Measurements from ENCODE around the gene LAMC2.

LAMC2 gene

DNA sequence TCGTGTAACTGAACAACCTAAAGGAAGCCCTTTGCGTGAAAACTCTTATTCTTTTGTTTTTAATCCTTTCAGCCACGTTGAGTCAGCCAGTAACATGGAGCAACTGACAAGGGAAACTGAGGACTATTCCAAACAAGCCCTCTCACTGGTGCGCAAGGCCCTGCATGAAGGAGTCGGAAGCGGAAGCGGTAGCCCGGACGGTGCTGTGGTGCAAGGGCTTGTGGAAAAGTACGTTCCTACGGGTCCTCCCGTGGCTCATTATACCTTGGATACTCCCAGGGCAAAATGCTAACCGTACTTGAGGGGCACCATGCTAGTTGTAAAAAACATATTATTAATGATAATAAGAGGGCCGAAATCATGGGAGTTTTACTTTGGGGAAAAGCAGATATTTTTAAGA, 49.4 kb downstream of the LAMC2 start:
- H3K27me3 ChIP-seq (ENCODE audit: insufficient read depth, low read length, poor library complexity) = peaks cover 4% of the 10 kb centered on the region
- no peak for TF ChIP-seq EZH2 (IDR thresholded peaks at IDR 0.05; ENCODE audit: borderline replicate concordance, low read depth, low read length, severe bottlenecking)
- TF ChIP-seq, protein P1, sequence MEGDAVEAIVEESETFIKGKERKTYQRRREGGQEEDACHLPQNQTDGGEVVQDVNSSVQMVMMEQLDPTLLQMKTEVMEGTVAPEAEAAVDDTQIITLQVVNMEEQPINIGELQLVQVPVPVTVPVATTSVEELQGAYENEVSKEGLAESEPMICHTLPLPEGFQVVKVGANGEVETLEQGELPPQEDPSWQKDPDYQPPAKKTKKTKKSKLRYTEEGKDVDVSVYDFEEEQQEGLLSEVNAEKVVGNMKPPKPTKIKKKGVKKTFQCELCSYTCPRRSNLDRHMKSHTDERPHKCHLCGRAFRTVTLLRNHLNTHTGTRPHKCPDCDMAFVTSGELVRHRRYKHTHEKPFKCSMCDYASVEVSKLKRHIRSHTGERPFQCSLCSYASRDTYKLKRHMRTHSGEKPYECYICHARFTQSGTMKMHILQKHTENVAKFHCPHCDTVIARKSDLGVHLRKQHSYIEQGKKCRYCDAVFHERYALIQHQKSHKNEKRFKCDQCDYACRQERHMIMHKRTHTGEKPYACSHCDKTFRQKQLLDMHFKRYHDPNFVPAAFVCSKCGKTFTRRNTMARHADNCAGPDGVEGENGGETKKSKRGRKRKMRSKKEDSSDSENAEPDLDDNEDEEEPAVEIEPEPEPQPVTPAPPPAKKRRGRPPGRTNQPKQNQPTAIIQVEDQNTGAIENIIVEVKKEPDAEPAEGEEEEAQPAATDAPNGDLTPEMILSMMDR (IDR thresholded peaks at IDR 0.05; ENCODE audit: borderline replicate concordance, extremely low read depth, low read length, poor library complexity, severe bottlenecking) = no peak
- H3K36me3 ChIP-seq (ENCODE audit: insufficient read depth, low read length) = no peaks in the 10 kb centered on the region
- H4K20me1 ChIP-seq (ENCODE audit: insufficient read depth, low read length) = no peaks in the 10 kb centered on the region
- no peak overlapping the region for H2AFZ ChIP-seq (ENCODE audit: low read depth, low read length)
- H3K4me1 ChIP-seq (ENCODE audit: insufficient read depth, low read length) = no peaks in the 10 kb centered on the region
- DNase-seq = no peak
- no peak overlapping the region for H3K27ac ChIP-seq (ENCODE audit: low read length)
- H3K4me3 ChIP-seq (ENCODE audit: low read depth in 1 of 2, low read length in 2 of 2) = no peak overlapping the region
- H3K9me3 ChIP-seq (ENCODE audit: insufficient read depth, low read length, severe bottlenecking) = no peaks in the 10 kb centered on the region
- H3K9ac ChIP-seq (ENCODE audit: low read depth, low read length) = no peak overlapping the region
- ATAC-seq (ENCODE audit: insufficient read depth, low read depth) = no peak
- no peak overlapping the region for H3K4me2 ChIP-seq (ENCODE audit: insufficient read depth, low read length)
- H3K79me2 ChIP-seq (ENCODE audit: insufficient read depth, low read length) = no peaks in the 10 kb centered on the region

DNA sequence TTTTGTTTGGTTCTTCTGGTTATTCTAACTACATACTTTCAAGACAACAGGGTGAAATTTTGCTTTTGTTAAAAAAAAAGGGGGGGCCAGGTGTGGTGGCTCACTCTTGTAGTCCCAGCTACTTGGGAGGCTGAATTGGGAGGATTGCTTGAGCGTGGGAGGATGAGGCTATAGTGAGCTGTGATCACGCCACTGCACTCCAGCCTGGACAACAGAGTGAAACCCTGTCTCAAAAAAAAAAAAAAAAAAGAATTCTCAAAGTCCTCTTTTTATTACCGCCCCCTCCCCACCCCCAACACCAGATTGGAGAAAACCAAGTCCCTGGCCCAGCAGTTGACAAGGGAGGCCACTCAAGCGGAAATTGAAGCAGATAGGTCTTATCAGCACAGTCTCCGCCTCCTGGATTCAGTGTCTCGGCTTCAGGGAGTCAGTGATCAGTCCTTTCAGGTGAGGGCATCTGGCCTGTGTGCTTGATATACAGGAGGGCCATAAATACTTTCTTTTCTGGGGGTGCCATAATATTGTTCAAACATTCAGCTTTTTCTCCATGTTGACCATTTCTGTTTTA, 50.2 kb downstream of the LAMC2 start:
- no peaks in the 10 kb centered on the region for H3K4me1 ChIP-seq (ENCODE audit: insufficient read depth, low read length)
- H3K27ac ChIP-seq (ENCODE audit: low read length) = no peak overlapping the region
- no peak overlapping the region for H3K4me3 ChIP-seq (ENCODE audit: low read depth in 1 of 2, low read length in 2 of 2)
- no peaks in the 10 kb centered on the region for H3K36me3 ChIP-seq (ENCODE audit: insufficient read depth, low read length)
- no peaks in the 10 kb centered on the region for H4K20me1 ChIP-seq (ENCODE audit: insufficient read depth, low read length)
- no peak for ATAC-seq (ENCODE audit: insufficient read depth, low read depth)
- no peak overlapping the region for H3K4me2 ChIP-seq (ENCODE audit: insufficient read depth, low read length)
- TF ChIP-seq, protein P1 (IDR thresholded peaks at IDR 0.05; ENCODE audit: borderline replicate concordance, extremely low read depth, low read length, poor library complexity, severe bottlenecking) = no peak
- no peak for TF ChIP-seq EZH2 (IDR thresholded peaks at IDR 0.05; ENCODE audit: borderline replicate concordance, low read depth, low read length, severe bottlenecking)
- no peak overlapping the region for H2AFZ ChIP-seq (ENCODE audit: low read depth, low read length)
- H3K79me2 ChIP-seq (ENCODE audit: insufficient read depth, low read length) = no peaks in the 10 kb centered on the region
- H3K9me3 ChIP-seq (ENCODE audit: insufficient read depth, low read length, severe bottlenecking) = no peaks in the 10 kb centered on the region
- H3K9ac ChIP-seq (ENCODE audit: low read depth, low read length) = no peak overlapping the region
- DNase-seq = no peak
- peaks cover 4% of the 10 kb centered on the region for H3K27me3 ChIP-seq (ENCODE audit: insufficient read depth, low read length, poor library complexity)

DNA sequence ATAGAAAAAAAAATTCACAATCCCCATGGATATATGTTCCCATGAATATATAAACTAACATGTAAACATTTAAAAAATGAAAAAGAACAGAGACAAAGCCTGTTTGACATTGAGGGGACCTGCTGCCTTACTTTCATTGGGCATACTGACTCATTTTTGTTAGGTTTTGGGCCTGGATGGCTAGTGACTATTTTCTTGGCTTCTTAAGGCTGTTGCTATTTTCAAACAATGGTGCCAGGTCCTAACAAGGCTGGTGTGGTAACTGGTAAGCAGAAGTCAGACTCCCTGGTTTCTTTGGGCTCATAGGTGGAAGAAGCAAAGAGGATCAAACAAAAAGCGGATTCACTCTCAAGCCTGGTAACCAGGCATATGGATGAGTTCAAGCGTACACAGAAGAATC, 51.0 kb downstream of the LAMC2 start:
- Histone ChIP-seq H3K27ac (ENCODE audit: low read length) (no peak overlapping the region), H3K79me2 (ENCODE audit: insufficient read depth, low read length) (no peaks in the 10 kb centered on the region), H3K9me3 (ENCODE audit: insufficient read depth, low read length, severe bottlenecking) (no peaks in the 10 kb centered on the region), H3K4me2 (ENCODE audit: insufficient read depth, low read length) (no peak overlapping the region), H3K4me1 (ENCODE audit: insufficient read depth, low read length) (no peaks in the 10 kb centered on the region), H3K27me3 (ENCODE audit: insufficient read depth, low read length, poor library complexity) (peaks cover 4% of the 10 kb centered on the region), H4K20me1 (ENCODE audit: insufficient read depth, low read length) (no peaks in the 10 kb centered on the region), H3K36me3 (ENCODE audit: insufficient read depth, low read length) (no peaks in the 10 kb centered on the region), H3K9ac (ENCODE audit: low read depth, low read length) (no peak overlapping the region), H2AFZ (ENCODE audit: low read depth, low read length) (no peak overlapping the region), H3K4me3 (ENCODE audit: low read depth in 1 of 2, low read length in 2 of 2) (no peak overlapping the region)
- TF ChIP-seq, protein P1 (IDR thresholded peaks at IDR 0.05; ENCODE audit: borderline replicate concordance, extremely low read depth, low read length, poor library complexity, severe bottlenecking) = no peak
- no peak for TF ChIP-seq EZH2 (IDR thresholded peaks at IDR 0.05; ENCODE audit: borderline replicate concordance, low read depth, low read length, severe bottlenecking)
- DNase-seq = no peak
- no peak for ATAC-seq (ENCODE audit: insufficient read depth, low read depth)

DNA sequence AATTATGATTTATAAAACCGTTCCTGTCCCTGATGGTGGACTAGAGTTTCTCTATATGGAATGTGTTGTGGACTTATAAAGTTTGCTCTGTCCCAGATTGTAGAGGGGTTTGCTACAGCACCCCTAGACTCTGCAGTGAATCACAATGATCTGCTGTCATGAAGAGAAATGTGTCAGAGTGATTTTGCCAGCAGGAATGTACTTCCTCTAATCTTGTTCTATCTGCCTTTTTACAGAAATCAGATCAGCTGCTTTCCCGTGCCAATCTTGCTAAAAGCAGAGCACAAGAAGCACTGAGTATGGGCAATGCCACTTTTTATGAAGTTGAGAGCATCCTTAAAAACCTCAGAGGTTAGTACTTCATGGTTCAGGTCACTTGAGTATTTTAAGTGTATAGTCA, 52.0 kb downstream of the LAMC2 start:
- no peaks in the 10 kb centered on the region for H4K20me1 ChIP-seq (ENCODE audit: insufficient read depth, low read length)
- no peak overlapping the region for H3K27ac ChIP-seq (ENCODE audit: low read length)
- no peak overlapping the region for H3K9ac ChIP-seq (ENCODE audit: low read depth, low read length)
- no peaks in the 10 kb centered on the region for H3K36me3 ChIP-seq (ENCODE audit: insufficient read depth, low read length)
- no peak overlapping the region for H2AFZ ChIP-seq (ENCODE audit: low read depth, low read length)
- DNase-seq = no peak
- H3K4me2 ChIP-seq (ENCODE audit: insufficient read depth, low read length) = no peak overlapping the region
- no peak overlapping the region for H3K4me3 ChIP-seq (ENCODE audit: low read depth in 1 of 2, low read length in 2 of 2)
- no peaks in the 10 kb centered on the region for H3K27me3 ChIP-seq (ENCODE audit: insufficient read depth, low read length, poor library complexity)
- no peaks in the 10 kb centered on the region for H3K79me2 ChIP-seq (ENCODE audit: insufficient read depth, low read length)
- no peak for ATAC-seq (ENCODE audit: insufficient read depth, low read depth)
- no peak for TF ChIP-seq EZH2 (IDR thresholded peaks at IDR 0.05; ENCODE audit: borderline replicate concordance, low read depth, low read length, severe bottlenecking)
- TF ChIP-seq, protein P1 (IDR thresholded peaks at IDR 0.05; ENCODE audit: borderline replicate concordance, extremely low read depth, low read length, poor library complexity, severe bottlenecking) = no peak
- H3K4me1 ChIP-seq (ENCODE audit: insufficient read depth, low read length) = no peaks in the 10 kb centered on the region
- no peaks in the 10 kb centered on the region for H3K9me3 ChIP-seq (ENCODE audit: insufficient read depth, low read length, severe bottlenecking)
